LNCAP (cell line): ENCODE data around the gene CAPN10.

ENCODE experiments used
- CTCF ChIP-seq: fragments of 450-650 bp; IDR thresholded peaks from 2 replicates; pipeline ENCODE4 v1.5.1; 2017; ENCODE audit warnings: mild to moderate bottlenecking

Gene CAPN10

GRCh38 chr2:240626531-240627300 is 40.2 kb downstream of the CAPN10 start:
- TF ChIP-seq CTCF, result no peak

GRCh38 chr2:240627736-240628506 is 41.4 kb downstream of the CAPN10 start:
- no peak for TF ChIP-seq CTCF

GRCh38 chr2:240628507-240628807 is 41.9 kb downstream of the CAPN10 start:
- no peak for TF ChIP-seq CTCF

- no peak for TF ChIP-seq CTCF
Observed at GRCh38 chr2:240628808-240629618, 42.5 kb downstream of the CAPN10 start.

- no peak for TF ChIP-seq CTCF
Observed at GRCh38 chr2:240629619-240629967, 43.1 kb downstream of the CAPN10 start.

- no peak for TF ChIP-seq CTCF
Observed at GRCh38 chr2:240629968-240630770, 43.6 kb downstream of the CAPN10 start.
